OCI-LY1 (cell line): ENCODE data around the gene TNIP1.

Experiments used
- EZH2 ChIP-seq: fragments of 200-600 bp; sonication (generic), shearing (Covaris generic); IDR thresholded peaks from 2 replicates; pipeline ENCODE4 v1.8.0; 2017; ENCODE audit warnings: borderline replicate concordance, mixed run types, mild to moderate bottlenecking, antibody characterized with exemption, low read length, moderate library complexity, mixed read lengths
- TF ChIP-seq, protein P1 (sequence below): fragments of 200-600 bp; sonication (generic), shearing (Covaris generic); IDR thresholded peaks from 2 replicates; pipeline ENCODE4 v1.5.1; 2017; ENCODE audit warnings: mild to moderate bottlenecking, antibody characterized with exemption, low read length, moderate library complexity, mixed read lengths

DNA sequence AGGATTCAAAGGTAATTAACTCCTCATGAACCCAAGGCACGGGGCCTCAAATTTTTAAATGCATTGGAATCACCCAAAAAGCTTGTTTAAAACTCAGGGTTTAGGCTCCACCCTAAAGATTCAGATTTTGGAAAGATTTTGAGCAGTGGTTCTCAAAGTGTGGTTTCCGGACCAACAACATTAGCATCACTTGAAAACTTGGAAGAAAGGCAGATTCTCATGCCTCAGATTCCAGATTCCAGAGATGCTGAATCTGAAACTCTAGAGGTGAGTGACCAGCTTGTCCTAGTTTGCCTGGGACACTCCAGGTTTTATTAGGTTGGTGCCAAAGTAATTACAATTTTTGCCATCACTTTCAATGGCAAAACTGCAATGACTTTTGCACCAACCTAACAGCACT lies 24.7 kb upstream of the TNIP1 start:
- TF ChIP-seq, protein P1, sequence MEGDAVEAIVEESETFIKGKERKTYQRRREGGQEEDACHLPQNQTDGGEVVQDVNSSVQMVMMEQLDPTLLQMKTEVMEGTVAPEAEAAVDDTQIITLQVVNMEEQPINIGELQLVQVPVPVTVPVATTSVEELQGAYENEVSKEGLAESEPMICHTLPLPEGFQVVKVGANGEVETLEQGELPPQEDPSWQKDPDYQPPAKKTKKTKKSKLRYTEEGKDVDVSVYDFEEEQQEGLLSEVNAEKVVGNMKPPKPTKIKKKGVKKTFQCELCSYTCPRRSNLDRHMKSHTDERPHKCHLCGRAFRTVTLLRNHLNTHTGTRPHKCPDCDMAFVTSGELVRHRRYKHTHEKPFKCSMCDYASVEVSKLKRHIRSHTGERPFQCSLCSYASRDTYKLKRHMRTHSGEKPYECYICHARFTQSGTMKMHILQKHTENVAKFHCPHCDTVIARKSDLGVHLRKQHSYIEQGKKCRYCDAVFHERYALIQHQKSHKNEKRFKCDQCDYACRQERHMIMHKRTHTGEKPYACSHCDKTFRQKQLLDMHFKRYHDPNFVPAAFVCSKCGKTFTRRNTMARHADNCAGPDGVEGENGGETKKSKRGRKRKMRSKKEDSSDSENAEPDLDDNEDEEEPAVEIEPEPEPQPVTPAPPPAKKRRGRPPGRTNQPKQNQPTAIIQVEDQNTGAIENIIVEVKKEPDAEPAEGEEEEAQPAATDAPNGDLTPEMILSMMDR, result no peak
- no peak for TF ChIP-seq EZH2
